GM12892 (cell line): Measurements from ENCODE around the gene ZNF587B.
"Not testable (repeated sequence)": the region's sequence is repeated elsewhere in the genome, so short reads cannot be mapped to it uniquely, and the experiment has no call there.

Experiments used
- DNase-seq: peaks from one replicate; pipeline ENCODE4 v3.0.0; 2011; ENCODE audit not compliant: insufficient read length
- FAIRE-seq: peaks from 2 replicates; lab custom pipeline; 2011; peaks lifted over from hg19 to GRCh38; lab: Jason Lieb, UNC
- POLR2A ChIP-seq: IDR thresholded peaks from 2 replicates; pipeline ENCODE4 v1.6.1; 2011; ENCODE audit warnings: low read depth, low read length, control low read depth
- POLR2AphosphoS5 ChIP-seq: IDR thresholded peaks from 2 replicates; pipeline ENCODE4 v1.6.1; 2011; ENCODE audit warnings: low read depth, low read length, control low read depth
- TAF1 ChIP-seq: IDR thresholded peaks from 2 replicates; pipeline ENCODE4 v1.6.1; 2011; ENCODE audit warnings: low read depth, mild to moderate bottlenecking, control low read depth, low read length, borderline replicate concordance

Gene ZNF587B

GRCh38 chr19:57825511-57825910, 4.6 kb upstream of the ZNF587B start:
- no peak for DNase-seq
- no peak for FAIRE-seq
- TF ChIP-seq POLR2AphosphoS5 (no peak), POLR2A (no peak), TAF1 (no peak)

- TF ChIP-seq POLR2AphosphoS5 (no peak), TAF1 (no peak)
- no peak for DNase-seq
- FAIRE-seq = no peak
Observed at GRCh38 chr19:57829316-57829715, 783 bp upstream of the ZNF587B start.

GRCh38 chr19:57836991-57837390, 6.9 kb downstream of the ZNF587B start:
- FAIRE-seq, DNase-seq: not testable (repeated sequence)

- DNase-seq, FAIRE-seq: not testable (repeated sequence)
Observed at GRCh38 chr19:57838622-57839191, 8.6 kb downstream of the ZNF587B start.

- no peak for FAIRE-seq
- DNase-seq = no peak
- TF ChIP-seq TAF1 (no peak), POLR2AphosphoS5 (no peak), POLR2A (no peak)
Observed at GRCh38 chr19:57841122-57841763, 11.1 kb downstream of the ZNF587B start.

GRCh38 chr19:57847164-57847563, 17.1 kb downstream of the ZNF587B start:
- peak; percentile 67 for FAIRE-seq
- DNase-seq = not testable (repeated sequence)

GRCh38 chr19:57849162-57849665, 19.1 kb downstream of the ZNF587B start:
- FAIRE-seq = peak; percentile 50
- DNase-seq = not testable (repeated sequence)

GRCh38 chr19:57849666-57850473, 19.8 kb downstream of the ZNF587B start, which contains the start of gene ZNF587:
Gene ZNF587 (plus strand): TSS chr19:57849859. CDS start chr19:57850039, 180 bp downstream.
- DNase-seq = peak; percentile 57
- FAIRE-seq = peak; percentile 95
- peak; percentile 81 for TF ChIP-seq POLR2AphosphoS5
- peak; percentile 80 for TF ChIP-seq POLR2A

- no peak for TF ChIP-seq POLR2AphosphoS5
- TF ChIP-seq TAF1 = no peak
- TF ChIP-seq POLR2A = no peak
- DNase-seq = no peak
- no peak for FAIRE-seq
Observed at GRCh38 chr19:57850553-57851017, 20.5 kb downstream of the ZNF587B start.

GRCh38 chr19:57851812-57852603, 21.9 kb downstream of the ZNF587B start:
- DNase-seq, FAIRE-seq: not testable (repeated sequence)

GRCh38 chr19:57854117-57854516, 24.0 kb downstream of the ZNF587B start:
- not testable (repeated sequence) for DNase-seq, FAIRE-seq

GRCh38 chr19:57862351-57862750, 32.3 kb downstream of the ZNF587B start:
- not testable (repeated sequence) for DNase-seq, FAIRE-seq
